Coronary artery (tissue), 2 donors: Measurements from ENCODE around the gene ATP13A3.
A peak's percentile ranks its signal among the peaks of the same experiment; 100 is the strongest.

ENCODE experiments used
- DNase-seq: peaks from one replicate; pipeline ENCODE4 v3.0.0-alpha.2; 2017; ENCODE audit warnings: low spot score
- H3K27ac ChIP-seq, 2 donors: fragments of 200-600 bp; sonication (generic); one replicate each; pipeline ENCODE4 v1.5.1; 2016 to 2019
- H3K4me3 ChIP-seq: fragments of 200-600 bp; sonication (generic); 2 replicates; pipeline ENCODE4 v1.5.1; 2016; ENCODE audit warnings: mild to moderate bottlenecking, moderate library complexity
- CTCF ChIP-seq: fragments of 200-600 bp; sonication (generic); IDR thresholded peaks from one replicate; pipeline ENCODE4 v1.5.1; 2019; ENCODE audit warnings: antibody characterized with exemption

Gene ATP13A3

DNA sequence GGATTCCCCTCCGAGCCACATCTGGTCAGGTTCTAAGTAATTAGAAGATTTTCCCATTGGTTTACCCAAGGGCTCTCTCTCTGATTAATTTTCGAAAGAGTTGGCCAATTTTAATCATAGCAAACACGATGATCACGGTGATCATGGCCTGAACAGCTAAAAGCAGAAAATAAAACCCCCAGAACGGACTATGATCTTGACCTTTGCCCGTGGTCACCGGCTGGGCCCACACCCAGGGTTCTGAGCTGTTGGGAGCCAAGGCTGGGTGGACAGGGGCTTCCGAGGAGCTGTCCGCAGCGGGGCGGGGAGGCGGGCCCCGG is 90.3 kb downstream of the ATP13A3 start:
- H3K4me3 ChIP-seq = peak overlapping the region; percentile 59
- peak overlapping the region in 1 of 2 donors; percentile 16 for H3K27ac ChIP-seq
- no peak for DNase-seq
- no peak for TF ChIP-seq CTCF

- Histone ChIP-seq H3K4me3 (peak overlapping the region; percentile 59), H3K27ac (no peak overlapping the region)
- no peak for DNase-seq
- TF ChIP-seq CTCF = no peak
These were observed 90.8 kb downstream of the ATP13A3 start for GRCh38 chr3:194395778-194396538.

DNA sequence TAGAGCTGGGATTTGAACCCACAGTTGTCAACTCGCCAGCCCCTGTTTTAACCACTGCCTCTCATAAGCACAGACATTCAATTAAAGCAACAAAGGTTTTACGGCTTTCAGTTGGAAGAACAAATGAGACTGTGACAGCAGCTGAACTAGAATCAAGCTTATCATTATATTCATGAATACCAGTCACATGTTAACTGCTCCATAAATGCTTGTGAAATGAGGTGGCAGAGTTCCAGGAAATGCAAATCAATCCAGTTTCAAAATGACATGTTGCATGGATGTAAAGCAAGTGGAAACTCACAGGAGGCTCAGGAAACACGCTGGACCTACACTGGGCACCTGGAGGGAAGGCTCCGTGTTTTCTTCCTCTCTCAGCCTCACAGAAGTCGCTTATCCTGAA is 91.6 kb downstream of the ATP13A3 start:
- Histone ChIP-seq H3K27ac (no peak overlapping the region), H3K4me3 (no peak overlapping the region)
- no peak for DNase-seq
- no peak for TF ChIP-seq CTCF

DNA sequence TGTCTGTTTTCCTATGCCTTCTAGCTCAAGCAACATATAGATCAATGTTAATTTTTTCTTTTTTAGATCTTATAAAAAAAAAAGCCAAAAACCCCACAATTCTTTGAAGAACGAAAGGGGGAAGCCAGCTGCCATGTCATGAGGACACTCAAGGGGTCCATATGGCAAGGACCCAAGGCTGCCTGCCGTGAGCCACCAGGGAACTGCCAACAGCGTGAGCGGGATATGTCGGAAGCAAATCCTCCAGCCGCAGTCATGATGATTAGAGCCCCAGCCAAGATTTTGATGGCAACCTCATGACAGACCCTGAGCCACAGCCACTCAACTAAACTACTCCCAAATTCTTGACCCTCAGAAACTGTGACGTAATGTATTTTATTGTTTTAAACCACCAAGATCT is 94.2 kb downstream of the ATP13A3 start:
- no peak for TF ChIP-seq CTCF
- DNase-seq = no peak
- Histone ChIP-seq H3K27ac (no peak overlapping the region), H3K4me3 (no peak overlapping the region)

DNA sequence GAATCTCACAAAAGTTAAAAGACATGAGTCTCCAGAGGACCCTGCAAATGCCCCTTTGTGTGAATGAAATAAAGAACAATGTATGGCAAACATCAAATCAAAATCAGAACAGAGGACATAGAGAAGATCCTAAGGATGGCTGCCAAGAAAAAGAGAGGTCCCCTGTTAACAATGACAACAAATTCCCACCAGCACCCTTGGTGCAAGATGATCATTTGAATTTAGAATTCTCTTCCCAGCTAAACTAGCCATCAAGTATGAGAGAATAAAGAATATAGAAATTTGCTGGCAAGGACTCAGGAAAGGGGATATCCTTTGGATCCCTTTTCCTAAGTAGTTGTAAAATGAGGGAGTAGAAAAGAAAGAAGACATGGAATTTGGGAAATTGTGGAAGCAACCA is 96.0 kb downstream of the ATP13A3 start:
- Histone ChIP-seq H3K27ac (no peak overlapping the region), H3K4me3 (no peak overlapping the region)
- no peak for DNase-seq
- no peak for TF ChIP-seq CTCF

DNA sequence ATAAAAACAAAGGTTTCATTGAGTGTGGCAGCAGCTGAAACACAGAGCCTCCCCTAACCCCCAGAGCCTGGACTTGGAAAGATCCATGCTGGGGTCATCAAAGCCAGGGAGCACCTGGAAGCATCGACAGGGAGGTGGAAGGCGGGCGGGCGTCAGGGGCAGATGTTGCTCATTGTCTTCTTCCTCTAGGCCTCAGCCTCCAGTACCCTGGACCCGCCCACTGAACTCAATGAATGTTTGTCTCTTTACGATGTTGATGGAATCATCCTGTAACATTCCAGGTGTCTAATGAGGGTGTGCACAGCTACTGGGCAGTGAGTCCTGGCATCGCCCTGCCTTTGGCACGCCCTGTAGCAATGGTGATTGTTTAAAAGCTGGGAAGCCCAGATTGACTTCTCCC is 97.5 kb downstream of the ATP13A3 start:
- Histone ChIP-seq H3K4me3 (no peak overlapping the region), H3K27ac (no peak overlapping the region)
- DNase-seq = peak; percentile 66
- no peak for TF ChIP-seq CTCF

DNA sequence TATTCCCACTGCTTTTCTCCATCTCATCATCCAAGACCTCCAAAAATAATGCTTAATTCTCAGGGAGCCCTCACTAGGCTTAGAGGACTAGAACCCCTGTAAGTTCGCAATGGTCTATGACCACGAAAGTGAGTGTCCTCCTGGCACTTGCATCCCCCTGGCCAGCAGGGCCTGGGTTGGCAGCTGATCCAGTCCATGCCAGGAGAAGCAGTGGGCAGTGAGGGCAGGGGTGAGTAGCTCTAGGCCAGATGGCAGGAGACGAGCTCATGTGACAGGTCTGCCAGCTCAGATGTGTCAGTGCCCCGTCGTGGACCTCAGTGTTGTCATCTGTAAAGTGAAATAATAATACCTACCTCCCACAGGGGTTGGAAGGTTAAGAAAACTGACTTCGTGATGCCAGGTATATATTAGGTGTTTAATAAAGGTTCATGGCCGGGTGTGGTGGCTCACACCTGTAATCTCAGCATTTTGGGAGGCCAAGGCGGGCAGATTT is 98.8 kb downstream of the ATP13A3 start:
- no peak for TF ChIP-seq CTCF
- H3K4me3 ChIP-seq = no peak overlapping the region
- H3K27ac ChIP-seq = no peak overlapping the region
- DNase-seq = no peak
